DMS53 treated with DMSO at 0.1 percent for 48 hours (cell line): ENCODE data around the gene MMP24.
"Not testable (repeated sequence)": the region's sequence is repeated elsewhere in the genome, so short reads cannot be mapped to it uniquely, and the experiment has no call there.

Experiments used
- DNase-seq: peaks from one replicate; lab custom pipeline; 2025; ENCODE audit not compliant: unreplicated experiment; lab: John Stamatoyannopoulos, UW

MMP24 gene

GRCh38 chr20:35254448-35254999 is 28.0 kb downstream of the MMP24 start:
- no peak for DNase-seq

DNA sequence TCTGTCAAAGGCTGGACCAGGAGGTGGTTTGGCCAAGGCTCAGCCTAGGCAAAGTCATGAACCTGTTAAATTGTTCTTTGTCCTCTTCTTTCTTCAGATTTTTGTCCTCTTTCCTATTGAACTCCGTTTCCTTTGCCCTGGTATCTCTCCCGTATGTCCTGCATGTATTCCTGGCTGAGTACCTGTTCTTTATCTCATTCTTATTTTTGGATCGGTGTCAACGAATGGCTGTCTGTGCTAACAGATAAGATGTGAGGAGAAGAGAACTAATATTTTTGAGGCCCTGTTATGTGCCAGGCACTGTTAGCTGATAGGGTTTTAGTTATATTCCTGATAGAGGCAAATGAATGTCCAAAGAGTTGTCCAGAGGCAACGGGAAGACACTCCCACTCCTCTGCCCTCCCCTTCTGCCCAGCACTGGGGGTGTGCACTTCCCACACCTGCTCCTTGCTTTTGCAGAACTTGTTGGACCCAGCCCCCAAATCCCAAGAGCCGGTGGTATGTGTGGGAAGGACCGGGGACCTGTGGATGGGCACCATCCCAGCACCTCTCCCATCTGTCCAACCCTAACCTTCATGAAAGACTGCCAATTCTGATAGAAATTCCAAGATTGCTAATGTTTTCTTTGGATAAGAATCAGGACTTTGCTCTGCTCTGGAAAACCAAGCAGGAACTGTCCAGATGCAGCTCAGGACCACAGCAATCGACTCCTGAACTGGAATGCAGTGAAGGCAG is 30.9 kb downstream of the MMP24 start:
- no peak for DNase-seq

GRCh38 chr20:35260426-35260825 is 33.9 kb downstream of the MMP24 start:
- no peak for DNase-seq

DNA sequence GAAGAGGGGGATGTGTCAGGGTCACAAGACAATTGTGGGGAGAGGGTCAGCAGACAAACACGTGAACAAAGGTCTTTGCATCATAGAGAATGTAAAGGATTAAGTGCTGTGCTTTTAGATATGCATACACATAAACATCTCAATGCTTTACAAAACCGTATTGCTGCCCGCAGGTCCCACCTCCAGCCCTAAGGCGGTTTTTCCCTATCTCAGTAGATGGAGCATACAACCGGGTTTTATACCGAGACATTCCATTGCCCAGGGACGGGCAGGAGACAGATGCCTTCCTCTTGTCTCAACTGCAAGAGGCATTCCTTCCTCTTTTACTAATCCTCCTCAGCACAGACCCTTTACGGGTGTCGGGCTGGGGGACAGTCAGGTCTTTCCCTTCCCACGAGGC is 35.8 kb downstream of the MMP24 start:
- not testable (repeated sequence) for DNase-seq

GRCh38 chr20:35262731-35263531 is 36.4 kb downstream of the MMP24 start:
- DNase-seq = not testable (repeated sequence)

DNA sequence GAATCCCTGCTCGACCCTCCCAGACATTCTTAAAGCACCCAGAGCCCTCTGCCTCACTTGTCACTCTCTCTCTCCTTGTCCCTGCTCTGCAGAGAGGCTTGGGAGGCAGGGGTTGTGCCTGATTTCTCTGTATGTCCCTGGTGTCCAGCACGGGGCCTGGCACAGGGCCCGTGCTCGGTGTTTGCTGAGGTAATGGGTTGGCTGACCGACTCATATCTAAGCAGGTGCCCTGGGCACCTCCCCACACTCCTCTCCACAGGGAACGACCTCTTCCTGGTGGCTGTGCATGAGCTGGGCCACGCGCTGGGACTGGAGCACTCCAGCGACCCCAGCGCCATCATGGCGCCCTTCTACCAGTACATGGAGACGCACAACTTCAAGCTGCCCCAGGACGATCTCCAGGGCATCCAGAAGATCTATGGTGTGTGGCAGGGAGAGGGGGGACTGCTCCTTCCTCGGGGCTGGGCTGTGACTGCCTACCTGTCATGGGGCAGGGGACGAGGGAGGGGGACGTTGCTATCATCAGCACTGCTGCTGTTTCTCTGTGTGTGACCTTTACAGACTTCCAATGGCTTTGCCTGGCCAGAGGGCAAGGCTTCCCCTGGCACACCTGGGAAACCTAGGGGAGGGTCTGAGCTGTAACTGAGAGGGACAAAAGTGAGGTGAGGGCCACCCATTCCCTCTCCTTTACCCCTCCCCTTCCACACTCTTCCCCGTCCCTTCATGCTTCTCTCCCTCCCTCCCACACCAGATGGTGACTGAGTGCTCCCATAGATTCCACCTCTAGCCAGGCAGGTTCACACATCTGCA is 37.2 kb downstream of the MMP24 start:
- DNase-seq = no peak

- DNase-seq = no peak
These were observed 38.3 kb downstream of the MMP24 start for GRCh38 chr20:35264755-35265154.

- DNase-seq = no peak
These were observed 40.6 kb downstream of the MMP24 start for GRCh38 chr20:35267092-35267491.

GRCh38 chr20:35269055-35269781 is 42.7 kb downstream of the MMP24 start:
- peak; percentile 16 for DNase-seq

DNA sequence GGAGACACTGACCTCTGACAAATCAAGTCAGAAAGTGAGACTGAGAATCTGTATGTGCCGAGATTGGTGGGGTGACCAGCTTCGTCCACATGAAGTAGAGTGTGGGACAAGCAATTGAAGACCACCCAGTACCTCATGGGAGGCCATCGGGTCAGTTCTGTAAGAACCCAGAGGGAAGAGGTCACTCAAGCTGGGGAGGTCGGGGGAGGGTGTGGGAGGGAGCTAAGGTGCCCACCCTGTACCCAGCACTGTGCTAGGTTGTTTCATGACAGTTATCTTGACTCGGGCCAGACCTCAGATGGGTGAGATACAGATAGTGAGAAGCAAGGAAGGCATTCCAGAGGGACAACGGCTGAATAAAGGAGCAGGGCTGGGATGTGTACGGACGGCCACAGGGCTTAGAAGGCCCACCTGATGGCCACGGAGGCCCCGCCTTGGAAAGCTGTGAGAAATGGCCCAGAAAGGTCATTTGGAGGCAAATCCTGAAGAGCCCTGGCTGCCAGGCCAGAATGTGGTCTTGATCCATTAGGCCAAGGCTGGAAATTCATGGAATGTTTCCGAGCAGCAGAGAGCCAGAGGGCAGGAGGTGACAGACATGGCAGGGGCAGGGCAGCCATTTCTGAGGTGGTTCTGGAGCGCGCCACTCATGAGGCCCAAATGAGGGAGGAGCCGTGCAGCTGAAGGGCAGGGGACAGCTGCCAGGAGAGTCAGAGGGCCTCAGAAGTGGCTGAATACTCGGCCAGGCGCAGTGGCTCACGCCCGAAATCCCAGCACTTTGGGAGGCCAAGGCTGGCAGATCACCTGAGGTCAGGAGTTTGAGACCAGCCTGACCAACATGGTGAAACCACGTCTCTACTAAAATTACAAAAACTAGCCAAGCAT is 43.8 kb downstream of the MMP24 start:
- DNase-seq = no peak

DNA sequence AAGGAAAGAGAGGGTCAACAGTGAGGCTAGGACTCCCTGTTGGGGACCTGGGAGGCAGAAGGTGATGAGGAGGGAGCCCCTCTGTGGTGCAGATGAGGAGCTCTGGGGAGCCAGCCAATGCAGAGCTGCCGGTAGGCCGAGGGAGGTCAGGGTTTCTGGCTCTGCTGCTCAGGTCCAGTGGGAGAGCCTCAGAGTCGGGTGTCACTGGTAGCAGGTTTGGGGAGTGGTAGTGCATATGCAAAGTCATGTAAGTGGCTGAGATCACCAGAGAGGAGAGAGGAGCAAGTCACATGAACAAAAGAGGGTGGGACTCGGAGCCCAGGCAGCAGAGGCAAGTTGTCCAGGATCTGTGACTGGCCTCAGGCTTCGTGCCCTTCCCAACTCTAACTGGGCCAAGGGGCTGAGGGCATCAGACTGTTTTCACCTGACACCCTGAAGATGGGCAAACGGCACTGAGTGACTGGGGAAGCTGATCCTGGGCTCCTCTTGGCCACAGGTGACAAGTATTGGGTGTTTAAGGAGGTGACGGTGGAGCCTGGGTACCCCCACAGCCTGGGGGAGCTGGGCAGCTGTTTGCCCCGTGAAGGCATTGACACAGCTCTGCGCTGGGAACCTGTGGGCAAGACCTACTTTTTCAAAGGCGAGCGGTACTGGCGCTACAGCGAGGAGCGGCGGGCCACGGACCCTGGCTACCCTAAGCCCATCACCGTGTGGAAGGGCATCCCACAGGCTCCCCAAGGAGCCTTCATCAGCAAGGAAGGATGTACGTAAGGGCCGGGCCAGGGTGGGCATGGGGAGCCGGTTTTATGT is 44.8 kb downstream of the MMP24 start:
- no peak for DNase-seq

DNA sequence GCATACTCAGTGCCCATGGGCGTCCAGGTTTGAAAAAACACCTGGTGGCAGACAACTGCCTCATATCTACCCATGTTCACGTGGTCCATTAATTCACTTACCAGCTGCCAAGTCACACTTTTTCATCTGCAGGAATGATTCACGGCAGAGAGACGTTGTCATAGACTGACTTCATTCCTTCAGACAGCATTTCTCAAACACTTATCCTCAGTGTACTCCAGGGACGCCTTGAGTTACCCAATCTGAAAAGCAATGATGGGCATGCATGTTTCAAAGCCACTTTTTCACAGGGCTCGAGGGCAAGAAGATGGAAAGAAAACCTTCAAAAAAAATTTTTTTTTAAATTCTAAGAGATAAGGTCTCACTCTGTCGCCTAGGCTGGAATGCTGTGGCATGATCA is 45.4 kb downstream of the MMP24 start:
- no peak for DNase-seq

GRCh38 chr20:35273449-35274171 is 47.1 kb downstream of the MMP24 start:
- no peak for DNase-seq

DNA sequence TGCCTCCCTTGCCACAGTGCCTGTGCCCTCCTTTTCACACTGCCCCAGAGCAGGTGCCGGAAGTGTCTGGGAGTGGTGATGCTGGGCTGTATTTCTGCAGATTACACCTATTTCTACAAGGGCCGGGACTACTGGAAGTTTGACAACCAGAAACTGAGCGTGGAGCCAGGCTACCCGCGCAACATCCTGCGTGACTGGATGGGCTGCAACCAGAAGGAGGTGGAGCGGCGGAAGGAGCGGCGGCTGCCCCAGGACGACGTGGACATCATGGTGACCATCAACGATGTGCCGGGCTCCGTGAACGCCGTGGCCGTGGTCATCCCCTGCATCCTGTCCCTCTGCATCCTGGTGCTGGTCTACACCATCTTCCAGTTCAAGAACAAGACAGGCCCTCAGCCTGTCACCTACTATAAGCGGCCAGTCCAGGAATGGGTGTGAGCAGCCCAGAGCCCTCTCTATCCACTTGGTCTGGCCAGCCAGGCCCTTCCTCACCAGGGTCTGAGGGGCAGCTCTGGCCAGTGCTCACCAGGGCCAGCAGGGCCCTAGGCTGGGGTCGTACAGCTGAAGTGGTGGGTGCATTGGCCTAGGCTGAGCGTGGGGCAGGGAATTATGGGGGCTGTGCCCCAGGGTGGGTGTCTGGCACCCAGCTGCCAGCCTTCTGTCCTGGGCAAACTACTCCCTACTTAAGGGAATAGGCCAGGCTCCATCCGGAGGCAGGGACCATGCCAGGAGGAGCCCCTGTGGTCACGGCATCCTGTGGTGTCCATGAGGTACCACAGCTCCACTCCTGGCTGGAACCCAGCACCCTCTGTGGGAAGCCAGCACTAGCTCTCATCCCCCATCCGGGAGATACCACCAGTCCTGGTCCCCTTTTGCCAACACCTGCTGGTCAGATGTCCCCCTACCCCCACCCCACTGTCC is 47.9 kb downstream of the MMP24 start:
- DNase-seq = no peak

DNA sequence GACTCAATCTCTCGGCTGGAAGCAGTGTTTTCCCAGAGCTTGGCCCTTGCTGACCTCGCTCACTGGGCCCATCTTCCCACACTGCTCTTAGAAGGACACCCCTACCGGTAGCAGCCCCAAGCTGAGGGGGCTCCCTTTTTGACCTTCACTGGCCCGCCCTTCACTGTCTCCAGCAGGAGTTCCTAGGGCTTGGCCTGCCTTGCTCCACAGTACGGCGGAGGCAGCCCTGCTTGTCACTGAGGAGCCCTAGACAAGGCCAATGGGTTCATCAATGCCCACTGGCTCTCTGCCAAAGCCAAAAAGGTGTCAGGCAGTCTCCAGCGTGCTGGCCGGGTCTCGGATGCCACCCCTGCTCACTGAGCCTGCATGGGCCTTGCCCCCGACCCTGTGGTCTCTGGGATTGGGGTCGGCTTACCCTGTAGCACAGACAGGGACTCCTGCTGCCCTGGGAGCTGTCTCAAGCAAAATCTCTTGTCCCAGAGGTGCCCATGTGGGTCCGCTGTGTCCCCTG is 49.3 kb downstream of the MMP24 start:
- DNase-seq = no peak

DNA sequence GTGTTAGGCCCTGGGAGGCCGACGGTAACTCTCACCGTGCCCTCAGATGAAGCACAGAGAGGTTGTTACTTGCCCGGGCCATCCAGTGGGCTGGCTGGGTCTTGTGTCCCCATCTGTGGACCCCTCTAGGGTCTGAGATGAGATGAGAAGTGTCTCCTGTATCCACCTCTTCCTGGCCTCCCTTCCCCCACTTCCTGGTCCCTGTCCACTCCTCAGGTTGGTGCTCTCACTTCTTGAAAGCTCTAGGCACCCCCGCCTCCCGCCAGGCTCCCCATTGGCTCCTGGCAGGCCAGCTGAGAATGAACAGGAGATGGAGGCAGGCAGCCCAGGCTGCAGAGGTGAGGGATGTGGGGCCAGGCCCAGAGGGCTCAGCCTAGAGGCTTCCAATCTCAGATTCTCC is 49.9 kb downstream of the MMP24 start:
- no peak for DNase-seq

- DNase-seq = no peak
These were observed 50.6 kb downstream of the MMP24 start for GRCh38 chr20:35277127-35277526.
